GM20000 (cell line): Measurements from ENCODE around the gene TLE7.

ENCODE experiments used
- DNase-seq: peaks from one replicate; pipeline ENCODE4 v3.0.0; 2012; ENCODE audit warnings: low spot score
- TF ChIP-seq, protein P1 (sequence below): IDR thresholded peaks from 2 replicates; pipeline ENCODE4 v1.5.1; 2012; ENCODE audit warnings: mild to moderate bottlenecking, control low read depth; ENCODE audit errors: extremely low read depth, missing control alignments

Gene TLE7

DNA sequence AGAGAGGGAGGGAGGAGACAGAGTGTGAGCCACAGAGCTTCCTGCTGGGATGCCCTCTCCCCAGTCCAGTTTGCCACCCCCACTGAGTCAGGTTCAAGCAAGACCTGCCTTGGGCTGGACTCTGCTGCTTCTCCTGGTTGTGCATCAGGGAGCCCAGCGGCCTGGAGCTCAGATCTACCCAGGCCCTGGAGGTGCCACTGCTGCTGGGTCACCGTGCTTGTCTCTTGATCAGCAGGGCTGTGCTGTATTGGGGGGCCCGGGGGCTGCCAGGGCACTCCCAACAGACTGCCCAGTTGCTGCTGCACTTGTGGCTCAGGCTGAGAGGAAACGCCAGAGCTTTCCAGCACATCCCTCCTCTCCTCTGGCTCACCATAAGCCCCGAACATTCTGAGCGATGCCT, 8.9 kb downstream of the TLE7 start:
- no peak for DNase-seq
- TF ChIP-seq, protein P1, sequence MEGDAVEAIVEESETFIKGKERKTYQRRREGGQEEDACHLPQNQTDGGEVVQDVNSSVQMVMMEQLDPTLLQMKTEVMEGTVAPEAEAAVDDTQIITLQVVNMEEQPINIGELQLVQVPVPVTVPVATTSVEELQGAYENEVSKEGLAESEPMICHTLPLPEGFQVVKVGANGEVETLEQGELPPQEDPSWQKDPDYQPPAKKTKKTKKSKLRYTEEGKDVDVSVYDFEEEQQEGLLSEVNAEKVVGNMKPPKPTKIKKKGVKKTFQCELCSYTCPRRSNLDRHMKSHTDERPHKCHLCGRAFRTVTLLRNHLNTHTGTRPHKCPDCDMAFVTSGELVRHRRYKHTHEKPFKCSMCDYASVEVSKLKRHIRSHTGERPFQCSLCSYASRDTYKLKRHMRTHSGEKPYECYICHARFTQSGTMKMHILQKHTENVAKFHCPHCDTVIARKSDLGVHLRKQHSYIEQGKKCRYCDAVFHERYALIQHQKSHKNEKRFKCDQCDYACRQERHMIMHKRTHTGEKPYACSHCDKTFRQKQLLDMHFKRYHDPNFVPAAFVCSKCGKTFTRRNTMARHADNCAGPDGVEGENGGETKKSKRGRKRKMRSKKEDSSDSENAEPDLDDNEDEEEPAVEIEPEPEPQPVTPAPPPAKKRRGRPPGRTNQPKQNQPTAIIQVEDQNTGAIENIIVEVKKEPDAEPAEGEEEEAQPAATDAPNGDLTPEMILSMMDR, result no peak

DNA sequence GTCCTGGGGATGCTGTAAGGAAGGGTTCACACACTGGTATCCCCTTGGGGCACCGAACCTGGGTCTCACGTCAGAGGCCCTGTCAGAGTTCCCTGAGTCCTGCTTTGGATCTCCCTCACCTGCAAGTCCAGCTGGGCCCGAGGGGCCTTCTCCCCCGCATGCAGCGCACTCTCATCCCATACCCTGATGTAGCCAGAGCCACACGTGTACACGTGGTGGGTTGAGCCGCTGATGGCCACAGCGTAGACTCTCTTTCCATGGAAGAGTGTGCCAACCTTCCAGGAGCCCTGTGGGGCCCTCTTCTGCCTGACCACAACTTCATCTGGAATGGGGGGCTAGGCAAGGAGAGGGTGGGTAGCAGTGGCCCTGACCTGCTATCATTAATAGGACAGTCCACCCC, 9.9 kb downstream of the TLE7 start:
- TF ChIP-seq, protein P1, result no peak

DNA sequence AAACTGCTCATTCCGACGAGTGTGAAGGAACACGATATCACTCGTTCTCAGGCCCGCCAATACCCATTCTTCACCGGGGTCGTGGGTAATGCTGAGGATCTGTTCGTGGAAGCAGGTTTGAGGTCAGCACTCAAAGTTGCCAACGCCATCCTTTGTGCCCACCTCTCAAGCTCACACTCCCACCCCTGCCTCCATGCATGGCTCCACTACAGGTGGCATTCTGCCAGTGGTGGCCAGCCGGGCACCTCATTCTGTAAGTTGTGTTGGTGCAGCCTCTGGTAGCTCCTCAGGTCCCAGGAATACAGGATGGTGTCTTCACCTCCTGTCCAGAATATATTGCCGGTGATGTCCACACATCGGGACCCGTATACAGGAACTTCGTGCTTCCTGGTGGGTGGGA, 10.7 kb downstream of the TLE7 start:
- TF ChIP-seq, protein P1, result no peak

More for the DNA sequence above, 9.9 kb downstream of the TLE7 start:
- no peak for DNase-seq

DNA sequence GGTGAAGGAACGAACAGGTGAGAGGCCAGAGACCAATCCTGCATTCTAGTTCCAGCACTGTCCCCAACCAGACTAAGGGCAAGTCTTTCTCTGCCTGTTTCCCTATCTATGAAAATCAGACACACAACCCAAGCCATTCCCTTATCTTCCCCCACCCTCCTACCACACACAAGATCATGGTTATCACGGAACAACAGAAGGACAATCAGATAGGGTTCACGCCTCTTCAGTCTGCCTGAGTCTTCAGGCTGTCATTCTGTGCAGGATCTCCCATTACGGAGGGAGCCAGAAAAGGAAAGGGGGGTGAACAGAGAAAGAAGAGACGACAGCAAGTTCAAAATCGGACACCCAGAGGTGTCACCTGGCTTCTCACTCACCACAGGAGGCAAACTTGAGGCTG, 11.1 kb downstream of the TLE7 start:
- TF ChIP-seq, protein P1, result no peak
- no peak for DNase-seq

More for the DNA sequence above, 10.7 kb downstream of the TLE7 start:
- DNase-seq, result no peak

DNA sequence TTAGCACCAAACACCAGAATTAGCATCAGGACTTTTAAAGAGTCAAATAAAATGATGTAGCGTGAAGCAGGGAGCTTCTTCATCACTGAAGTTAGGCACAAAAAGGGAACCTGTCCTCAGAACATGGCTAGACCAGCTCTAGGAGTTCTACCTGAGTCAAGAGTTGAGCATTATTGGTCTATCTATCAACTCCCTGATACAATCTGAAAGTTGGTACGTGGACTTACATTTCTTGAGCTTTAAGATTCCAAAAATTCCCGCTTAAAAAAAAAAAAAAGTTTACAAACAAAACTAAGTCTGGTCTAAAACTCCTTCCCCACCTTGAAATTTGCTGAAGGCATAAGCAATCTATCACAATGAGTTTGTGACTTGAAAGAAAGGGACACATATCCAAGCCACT, 12.3 kb downstream of the TLE7 start:
- DNase-seq, result no peak
- TF ChIP-seq, protein P1, result no peak

DNA sequence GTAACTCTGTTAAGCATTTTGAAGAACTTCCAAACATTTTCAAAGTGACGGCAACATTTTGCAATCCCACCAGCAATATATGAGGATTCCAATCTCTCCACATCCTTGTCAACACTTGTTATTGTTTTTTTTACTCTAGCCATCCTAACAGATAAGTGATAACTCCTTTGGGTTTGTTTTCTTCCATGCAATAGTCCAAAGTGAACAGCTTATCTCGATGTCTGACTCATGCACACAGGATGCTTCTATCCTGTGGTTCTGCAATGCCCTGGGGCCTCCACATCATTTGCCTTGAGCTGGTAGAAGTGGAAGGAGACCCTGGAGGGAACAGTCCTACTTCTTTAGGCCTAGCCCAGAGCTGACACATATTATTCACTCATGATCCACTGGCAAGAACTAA, 13.0 kb downstream of the TLE7 start:
- no peak for DNase-seq
- TF ChIP-seq, protein P1, result no peak

DNA sequence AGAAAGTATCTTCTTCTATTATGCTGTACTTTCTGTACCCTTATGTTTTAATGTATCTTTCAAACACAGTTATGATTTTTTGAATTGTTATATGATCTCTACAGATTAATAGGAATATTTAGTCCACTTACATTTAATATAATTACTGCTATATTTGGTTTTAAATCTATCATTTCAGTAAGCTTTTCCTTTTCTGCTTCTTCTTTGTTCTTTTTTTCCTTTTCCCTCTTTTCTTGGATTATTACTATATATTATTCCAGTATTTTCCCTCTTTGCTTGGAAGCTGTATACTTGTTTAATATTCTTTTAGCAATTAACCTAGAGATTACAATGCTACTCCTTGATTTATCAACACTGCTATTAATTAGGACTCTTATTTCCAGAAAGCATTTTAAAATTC, 13.5 kb downstream of the TLE7 start:
- TF ChIP-seq, protein P1, result no peak
- DNase-seq, result no peak
